HEK293T (cell line): ENCODE measurements around the gene IPMK.
"Not testable (repeated sequence)": the region's sequence is repeated elsewhere in the genome, so short reads cannot be mapped to it uniquely, and the experiment has no call there.

Experiments used
- CTCF ChIA-PET: fragments of 350-600 bp; formaldehyde crosslinking; extraction: SDS; loops from one replicate; lab custom pipeline; 2021; ENCODE audit warnings: antibody characterized with exemption, inconsistent platforms; lab: Yijun Ruan, JAX
- POLR2A ChIA-PET: fragments of 350-600 bp; formaldehyde crosslinking; extraction: SDS; loops from one replicate; lab custom pipeline; 2020; ENCODE audit warnings: antibody characterized with exemption, inconsistent platforms; lab: Yijun Ruan, JAX
- DNase-seq: peaks from one replicate; pipeline ENCODE4 v3.0.0; 2012; ENCODE audit warnings: mixed read lengths; ENCODE audit errors: extremely low spot score
- ARNT ChIP-seq: fragments of 450-650 bp; IDR thresholded peaks from 2 replicates; pipeline ENCODE4 v1.6.1; 2017; ENCODE audit warnings: mild to moderate bottlenecking
- BHLHE40 ChIP-seq: fragments of 450-650 bp; IDR thresholded peaks from 2 replicates; pipeline ENCODE4 v1.6.1; 2016; ENCODE audit warnings: mild to moderate bottlenecking, moderate library complexity, borderline replicate concordance
- CTBP1 ChIP-seq: fragments of 450-650 bp; IDR thresholded peaks from 2 replicates; pipeline ENCODE4 v1.6.1; 2016; ENCODE audit warnings: borderline replicate concordance
- ELF4 ChIP-seq: fragments of 450-650 bp; IDR thresholded peaks from 2 replicates; pipeline ENCODE4 v1.6.1; 2017; ENCODE audit warnings: antibody characterized with exemption
- FOXA1 ChIP-seq: fragments of 450-650 bp; IDR thresholded peaks from 2 replicates; pipeline ENCODE4 v1.6.1; 2016; ENCODE audit warnings: mild to moderate bottlenecking
- FOXK2 ChIP-seq: fragments of 450-650 bp; IDR thresholded peaks from 2 replicates; pipeline ENCODE4 v1.6.1; 2016; ENCODE audit warnings: mild to moderate bottlenecking
- FOXM1 ChIP-seq: fragments of 450-650 bp; IDR thresholded peaks from 2 replicates; pipeline ENCODE4 v1.6.1; 2017; ENCODE audit warnings: mild to moderate bottlenecking, borderline replicate concordance
- HDGF ChIP-seq: fragments of 450-650 bp; IDR thresholded peaks from 2 replicates; pipeline ENCODE4 v1.6.1; 2017; ENCODE audit warnings: antibody characterized with exemption, borderline replicate concordance
- L3MBTL2 ChIP-seq: fragments of 450-650 bp; conservative IDR thresholded peaks from 2 replicates; pipeline ENCODE4 v1.6.1; 2016; ENCODE audit warnings: mild to moderate bottlenecking
- LEF1 ChIP-seq: fragments of 450-650 bp; IDR thresholded peaks from 2 replicates; pipeline ENCODE4 v1.6.1; 2017; ENCODE audit warnings: mild to moderate bottlenecking, borderline replicate concordance
- NFRKB ChIP-seq: fragments of 450-650 bp; IDR thresholded peaks from 2 replicates; pipeline ENCODE4 v1.6.1; 2016; ENCODE audit warnings: mild to moderate bottlenecking, moderate library complexity
- PKNOX1 ChIP-seq: fragments of 450-650 bp; IDR thresholded peaks from 2 replicates; pipeline ENCODE4 v1.6.1; 2016
- SP1 ChIP-seq: fragments of 450-650 bp; IDR thresholded peaks from 2 replicates; pipeline ENCODE4 v1.6.1; 2017
- SUZ12 ChIP-seq: fragments of 450-650 bp; IDR thresholded peaks from 2 replicates; pipeline ENCODE4 v1.6.1; 2016; ENCODE audit warnings: mild to moderate bottlenecking
- TARDBP ChIP-seq: fragments of 450-650 bp; IDR thresholded peaks from 2 replicates; pipeline ENCODE4 v1.6.1; 2016
- ZNF384 ChIP-seq: fragments of 450-650 bp; IDR thresholded peaks from 2 replicates; pipeline ENCODE4 v1.6.1; 2016

The IPMK gene

GRCh38 chr10:58164517-58164916 is 103.2 kb downstream of the IPMK start:
- ChIA-PET POLR2A (no interaction called here), CTCF (no interaction called here)
- DNase-seq: no peak
- TF ChIP-seq ELF4 (no peak), ZNF384 (no peak), PKNOX1 (no peak), NFRKB (no peak), SUZ12 (no peak), LEF1 (no peak), L3MBTL2 (no peak), TARDBP (no peak), BHLHE40 (no peak), FOXK2 (no peak), FOXA1 (no peak), SP1 (no peak), ARNT (no peak), FOXM1 (no peak), CTBP1 (no peak), HDGF (no peak)

- ChIA-PET CTCF (no interaction called here), POLR2A (no interaction called here)
- no peak for DNase-seq
- TF ChIP-seq PKNOX1 (no peak), CTBP1 (no peak), ZNF384 (no peak), SP1 (no peak)
Measured at GRCh38 chr10:58158806-58159205, 108.9 kb downstream of the IPMK start.

- CTCF ChIA-PET: no interaction called here
- DNase-seq: no peak
- no peak for TF ChIP-seq L3MBTL2
- TF ChIP-seq SUZ12: no peak
- no peak for TF ChIP-seq LEF1
- TF ChIP-seq TARDBP: no peak
- TF ChIP-seq ZNF384: no peak
- TF ChIP-seq HDGF: no peak
- no peak for TF ChIP-seq PKNOX1
- no peak for TF ChIP-seq NFRKB
- TF ChIP-seq CTBP1: no peak
- POLR2A ChIA-PET: no interaction called here
Measured at GRCh38 chr10:58157076-58157766, 110.5 kb downstream of the IPMK start.

- POLR2A ChIA-PET, CTCF ChIA-PET, DNase-seq: not testable (repeated sequence)
Measured at GRCh38 chr10:58155941-58156340, 111.8 kb downstream of the IPMK start.

GRCh38 chr10:58153751-58154150 is 113.9 kb downstream of the IPMK start:
- ChIA-PET CTCF (interaction anchor here (0.7 to 1.6 kb wide), 2 partner anchors 89 to 147 kb away, joined by 3 to 4 read pairs; no protein-coding TSS in a partner anchor), POLR2A (no interaction called here)
- TF ChIP-seq SUZ12 (no peak), ARNT (no peak), TARDBP (no peak), ELF4 (no peak), FOXK2 (no peak), SP1 (no peak), CTBP1 (no peak), FOXM1 (no peak)
- no peak for DNase-seq

- ChIA-PET CTCF (interaction anchor here (0.6 to 1.6 kb wide), 10 partner anchors 9 to 274 kb away, joined by 3 to 6 read pairs (median 3); no protein-coding TSS in a partner anchor), POLR2A (no interaction called here)
Measured at GRCh38 chr10:58152673-58153263, 114.9 kb downstream of the IPMK start.

More at GRCh38 chr10:58152673-58153263, 114.9 kb downstream of the IPMK start:
- no peak for TF ChIP-seq ZNF384
- no peak for TF ChIP-seq SP1
- TF ChIP-seq PKNOX1: no peak
- TF ChIP-seq SUZ12: no peak
- no peak for TF ChIP-seq CTBP1
- TF ChIP-seq LEF1: no peak
- TF ChIP-seq HDGF: no peak
- TF ChIP-seq NFRKB: no peak
- TF ChIP-seq FOXM1: no peak
- TF ChIP-seq FOXK2: no peak
- TF ChIP-seq ARNT: no peak
- no peak for TF ChIP-seq L3MBTL2
- no peak for TF ChIP-seq BHLHE40
- no peak for TF ChIP-seq TARDBP
- peak; percentile 47 for DNase-seq
